ENCODE data around the gene DUSP6. TPM values are rescaled to one million over a fixed set of nuclear protein-coding genes. Genes with fewer than 3 reads are reported as not detected.

The DUSP6 gene
- polyA plus RNA-seq, 1 donor from 2014 or later: 44.3 TPM

GRCh38 chr12:89305373-89305772, 46.9 kb downstream of the DUSP6 start:
- Histone ChIP-seq H3K9ac (ENCODE audit: low read length) (no peak overlapping the region), H3K36me3 (ENCODE audit: insufficient read depth, low read length) (no peaks in the 10 kb centered on the region), H3K9me2 (ENCODE audit: insufficient read depth, low read length) (no peaks in the 10 kb centered on the region), H4K20me1 (ENCODE audit: insufficient read depth) (no peaks in the 10 kb centered on the region), H2AFZ (ENCODE audit: low read depth, low read length) (no peak overlapping the region), H3K9me3 (ENCODE audit: low read length) (no peaks in the 10 kb centered on the region), H3K79me2 (replicated peaks; ENCODE audit: insufficient read depth, low read length) (no peaks in the 10 kb centered on the region), H3F3A (ENCODE audit: insufficient read depth, low read length, poor library complexity, severe bottlenecking) (no peaks in the 10 kb centered on the region), H3K27ac (ENCODE audit: low read length) (no peak overlapping the region), H3K4me3 (ENCODE audit: low read length) (no peak overlapping the region), H3K4me2 (ENCODE audit: low read length) (no peak overlapping the region), H3K27me3 (ENCODE audit: insufficient read depth, low read depth, low read length) (no peaks in the 10 kb centered on the region)
- no peak for TF ChIP-seq REST (IDR thresholded peaks at IDR 0.05; ENCODE audit: borderline replicate concordance)
- TF ChIP-seq TAF1 (IDR thresholded peaks at IDR 0.05; ENCODE audit: low read depth): no peak
- no peak for TF ChIP-seq EP300 (conservative IDR thresholded peaks at IDR 0.05; ENCODE audit: poor library complexity, severe bottlenecking)
- TF ChIP-seq MXI1 (conservative IDR thresholded peaks at IDR 0.05; ENCODE audit: poor library complexity, severe bottlenecking): no peak
- TF ChIP-seq POLR2AphosphoS5 (IDR thresholded peaks at IDR 0.05): no peak
- TF ChIP-seq RAD21 (conservative IDR thresholded peaks at IDR 0.05): no peak
- TF ChIP-seq SMC3 (conservative IDR thresholded peaks at IDR 0.05; ENCODE audit: poor library complexity): no peak

GRCh38 chr12:89299931-89300330, 52.4 kb downstream of the DUSP6 start:
- Histone ChIP-seq H2AFZ (ENCODE audit: low read depth, low read length) (no peak overlapping the region), H3K27me3 (ENCODE audit: insufficient read depth, low read depth, low read length) (no peaks in the 10 kb centered on the region), H3K27ac (ENCODE audit: low read length) (no peak overlapping the region), H3K79me2 (replicated peaks; ENCODE audit: insufficient read depth, low read length) (no peaks in the 10 kb centered on the region), H3K9ac (ENCODE audit: low read length) (no peak overlapping the region), H3K4me3 (ENCODE audit: low read length) (no peak overlapping the region), H3K36me3 (ENCODE audit: insufficient read depth, low read length) (no peaks in the 10 kb centered on the region), H3K9me3 (ENCODE audit: low read length) (no peaks in the 10 kb centered on the region), H3K4me2 (ENCODE audit: low read length) (no peak overlapping the region), H3K9me2 (ENCODE audit: insufficient read depth, low read length) (no peaks in the 10 kb centered on the region), H4K20me1 (ENCODE audit: insufficient read depth) (no peaks in the 10 kb centered on the region), H3F3A (ENCODE audit: insufficient read depth, low read length, poor library complexity, severe bottlenecking) (no peaks in the 10 kb centered on the region)
- TF ChIP-seq MXI1 (conservative IDR thresholded peaks at IDR 0.05; ENCODE audit: poor library complexity, severe bottlenecking): no peak
- TF ChIP-seq, protein P1, sequence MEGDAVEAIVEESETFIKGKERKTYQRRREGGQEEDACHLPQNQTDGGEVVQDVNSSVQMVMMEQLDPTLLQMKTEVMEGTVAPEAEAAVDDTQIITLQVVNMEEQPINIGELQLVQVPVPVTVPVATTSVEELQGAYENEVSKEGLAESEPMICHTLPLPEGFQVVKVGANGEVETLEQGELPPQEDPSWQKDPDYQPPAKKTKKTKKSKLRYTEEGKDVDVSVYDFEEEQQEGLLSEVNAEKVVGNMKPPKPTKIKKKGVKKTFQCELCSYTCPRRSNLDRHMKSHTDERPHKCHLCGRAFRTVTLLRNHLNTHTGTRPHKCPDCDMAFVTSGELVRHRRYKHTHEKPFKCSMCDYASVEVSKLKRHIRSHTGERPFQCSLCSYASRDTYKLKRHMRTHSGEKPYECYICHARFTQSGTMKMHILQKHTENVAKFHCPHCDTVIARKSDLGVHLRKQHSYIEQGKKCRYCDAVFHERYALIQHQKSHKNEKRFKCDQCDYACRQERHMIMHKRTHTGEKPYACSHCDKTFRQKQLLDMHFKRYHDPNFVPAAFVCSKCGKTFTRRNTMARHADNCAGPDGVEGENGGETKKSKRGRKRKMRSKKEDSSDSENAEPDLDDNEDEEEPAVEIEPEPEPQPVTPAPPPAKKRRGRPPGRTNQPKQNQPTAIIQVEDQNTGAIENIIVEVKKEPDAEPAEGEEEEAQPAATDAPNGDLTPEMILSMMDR (IDR thresholded peaks at IDR 0.05; ENCODE audit: poor library complexity, severe bottlenecking): no peak
- no peak for TF ChIP-seq EP300 (conservative IDR thresholded peaks at IDR 0.05; ENCODE audit: poor library complexity, severe bottlenecking)
- no peak for TF ChIP-seq SMC3 (conservative IDR thresholded peaks at IDR 0.05; ENCODE audit: poor library complexity)
- no peak for TF ChIP-seq REST (IDR thresholded peaks at IDR 0.05; ENCODE audit: borderline replicate concordance)

All from neural cell (in vitro differentiated cells).